Measurements from ENCODE around the gene OTOG.

Gene OTOG

GRCh38 chr11:17547051-17547577 lies at the start of gene OTOG:
TSS of gene OTOG (plus strand) at chr11:17547259. CDS start at chr11:17547373, 114 bp downstream.
- peak; percentile 81 for DNase-seq (ENCODE audit: low spot score)

- no peak for DNase-seq (ENCODE audit: low spot score)
These were observed 49.0 kb upstream of the OTOG start for GRCh38 chr11:17498058-17498457.

- DNase-seq (ENCODE audit: low spot score), result no peak
These were observed 48.6 kb upstream of the OTOG start for GRCh38 chr11:17498475-17498874.

- DNase-seq (ENCODE audit: low spot score), result no peak
These were observed 46.4 kb upstream of the OTOG start for GRCh38 chr11:17500673-17501072.

- no peak for DNase-seq (ENCODE audit: low spot score)
These were observed 44.4 kb upstream of the OTOG start for GRCh38 chr11:17502630-17503029.

GRCh38 chr11:17504330-17505107 lies 42.5 kb upstream of the OTOG start:
- peak; percentile 82 for DNase-seq (ENCODE audit: low spot score)

- no peak for DNase-seq (ENCODE audit: low spot score)
These were observed 41.9 kb upstream of the OTOG start for GRCh38 chr11:17505146-17505545.

GRCh38 chr11:17506314-17506713 lies 40.7 kb upstream of the OTOG start:
- DNase-seq (ENCODE audit: low spot score), result no peak

GRCh38 chr11:17506942-17507341 lies 40.1 kb upstream of the OTOG start:
- DNase-seq (ENCODE audit: low spot score), result no peak

GRCh38 chr11:17507773-17508172 lies 39.3 kb upstream of the OTOG start:
- no peak for DNase-seq (ENCODE audit: low spot score)

GRCh38 chr11:17508306-17508705 lies 38.8 kb upstream of the OTOG start:
- no peak for DNase-seq (ENCODE audit: low spot score)

- no peak for DNase-seq (ENCODE audit: low spot score)
These were observed 38.3 kb upstream of the OTOG start for GRCh38 chr11:17508791-17509190.

- no peak for DNase-seq (ENCODE audit: low spot score)
These were observed 36.4 kb upstream of the OTOG start for GRCh38 chr11:17510507-17511206.

GRCh38 chr11:17511571-17511970 lies 35.5 kb upstream of the OTOG start:
- DNase-seq (ENCODE audit: low spot score), result no peak

- no peak for DNase-seq (ENCODE audit: low spot score)
These were observed 35.0 kb upstream of the OTOG start for GRCh38 chr11:17512101-17512500.

GRCh38 chr11:17513853-17514252 lies 33.2 kb upstream of the OTOG start:
- no peak for DNase-seq (ENCODE audit: low spot score)

GRCh38 chr11:17514476-17514875 lies 32.6 kb upstream of the OTOG start:
- no peak for DNase-seq (ENCODE audit: low spot score)

GRCh38 chr11:17515443-17516176 lies 31.4 kb upstream of the OTOG start:
- no peak for DNase-seq (ENCODE audit: low spot score)

GRCh38 chr11:17516551-17517150 lies 30.4 kb upstream of the OTOG start:
- no peak for DNase-seq (ENCODE audit: low spot score)

GRCh38 chr11:17517186-17517585 lies 29.9 kb upstream of the OTOG start:
- DNase-seq (ENCODE audit: low spot score), result no peak

GRCh38 chr11:17518366-17518765 lies 28.7 kb upstream of the OTOG start:
- DNase-seq (ENCODE audit: low spot score), result no peak

All from ecto neural progenitor cell (in vitro differentiated cells).